ENCODE results near the gene PLEKHG2. TPM values are rescaled to one million over a fixed set of nuclear protein-coding genes. Genes with fewer than 3 reads are reported as not detected.

Gene PLEKHG2
- total and polyA plus RNA-seq, 9 of the 15 experiments (the other 6 are each of a cell fraction or from before 2014, with no cell fraction given): 0.98 to 45.7 (median 9.8) TPM

DNA sequence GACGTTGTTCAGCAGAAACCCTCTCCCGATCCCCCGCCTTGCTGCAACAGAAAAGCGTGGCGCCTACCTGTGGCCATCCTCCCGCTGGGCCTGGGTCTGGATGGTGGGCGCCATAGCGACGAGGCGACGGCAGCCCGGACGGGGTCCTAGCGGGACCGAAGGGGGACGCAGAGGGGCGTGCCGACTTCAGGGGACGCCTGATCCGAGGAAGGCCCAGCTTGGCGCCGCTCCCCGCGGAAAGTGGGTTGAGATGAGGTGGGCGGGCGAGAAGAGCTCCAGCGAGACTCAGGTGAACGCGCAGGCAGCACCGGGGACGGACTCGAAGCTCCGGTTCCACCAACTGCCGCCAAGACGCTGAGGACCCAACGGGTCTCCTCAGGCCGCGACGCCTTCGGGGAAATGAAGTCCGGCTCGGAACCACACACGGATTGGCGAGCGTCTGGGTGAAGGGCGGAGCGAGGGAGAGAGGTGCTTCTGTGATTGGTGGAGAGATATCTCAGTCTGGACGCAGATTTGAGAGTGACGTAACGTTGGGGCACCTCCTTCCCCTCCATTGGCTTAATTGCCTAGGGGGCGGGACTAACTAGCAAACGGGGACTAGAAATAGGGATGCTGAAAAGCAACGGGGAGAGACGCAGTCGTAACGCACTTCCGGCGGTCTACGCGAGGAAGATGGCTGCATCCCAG is 21.6 kb upstream of the PLEKHG2 start, which contains the start of the genes MED29 and PAF1 (continued):
- TF ChIP-seq RBFOX2 (IDR thresholded peaks at IDR 0.05; ENCODE audit: low read depth, low read length) (peak; percentile 96), IRF2 (CRISPR knock-in tag; IDR thresholded peaks at IDR 0.05) (no peak), NR2F6 (CRISPR knock-in tag; IDR thresholded peaks at IDR 0.05) (no peak), HNRNPL (IDR thresholded peaks at IDR 0.05; ENCODE audit: low read depth, low read length) (no peak), NFXL1 (CRISPR knock-in tag; IDR thresholded peaks at IDR 0.05) (no peak), ZEB2 (IDR thresholded peaks at IDR 0.05) (peak; percentile 93), PPARD (CRISPR knock-in tag; IDR thresholded peaks at IDR 0.05) (no peak), PTTG1 (tag; IDR thresholded peaks at IDR 0.05; ENCODE audit: low read depth) (no peak), ZZZ3 (IDR thresholded peaks at IDR 0.05) (no peak), NFYB (IDR thresholded peaks at IDR 0.05; ENCODE audit: extremely low read depth, insufficient read length) (peak; percentile 87), DDX20 (tag; IDR thresholded peaks at IDR 0.05; ENCODE audit: low read depth) (no peak), ZNF311 (CRISPR knock-in tag; IDR thresholded peaks at IDR 0.05) (0 out of 2 replicates have a peak, but pooled peaks have one; percentile 20), GATA2 (CRISPR knock-in tag; IDR thresholded peaks at IDR 0.05) (no peak), PRMT5 (CRISPR knock-in tag; IDR thresholded peaks at IDR 0.05) (no peak), SRSF1 (IDR thresholded peaks at IDR 0.05; ENCODE audit: low read depth, low read length) (no peak), BRCA1 (IDR thresholded peaks at IDR 0.05) (no peak), BRCA1 (CRISPR knock-in tag; IDR thresholded peaks at IDR 0.05) (no peak), ATF1 (CRISPR knock-in tag; IDR thresholded peaks at IDR 0.05) (peak; percentile 76), ATF1 (tag; IDR thresholded peaks at IDR 0.05) (peak; percentile 98), HSF4 (CRISPR knock-in tag; IDR thresholded peaks at IDR 0.05; ENCODE audit: borderline replicate concordance) (no peak)
- TF ChIP-seq, protein P1, sequence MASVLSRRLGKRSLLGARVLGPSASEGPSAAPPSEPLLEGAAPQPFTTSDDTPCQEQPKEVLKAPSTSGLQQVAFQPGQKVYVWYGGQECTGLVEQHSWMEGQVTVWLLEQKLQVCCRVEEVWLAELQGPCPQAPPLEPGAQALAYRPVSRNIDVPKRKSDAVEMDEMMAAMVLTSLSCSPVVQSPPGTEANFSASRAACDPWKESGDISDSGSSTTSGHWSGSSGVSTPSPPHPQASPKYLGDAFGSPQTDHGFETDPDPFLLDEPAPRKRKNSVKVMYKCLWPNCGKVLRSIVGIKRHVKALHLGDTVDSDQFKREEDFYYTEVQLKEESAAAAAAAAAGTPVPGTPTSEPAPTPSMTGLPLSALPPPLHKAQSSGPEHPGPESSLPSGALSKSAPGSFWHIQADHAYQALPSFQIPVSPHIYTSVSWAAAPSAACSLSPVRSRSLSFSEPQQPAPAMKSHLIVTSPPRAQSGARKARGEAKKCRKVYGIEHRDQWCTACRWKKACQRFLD (CRISPR knock-in tag; IDR thresholded peaks at IDR 0.05): no peak
- TF ChIP-seq, protein P2, sequence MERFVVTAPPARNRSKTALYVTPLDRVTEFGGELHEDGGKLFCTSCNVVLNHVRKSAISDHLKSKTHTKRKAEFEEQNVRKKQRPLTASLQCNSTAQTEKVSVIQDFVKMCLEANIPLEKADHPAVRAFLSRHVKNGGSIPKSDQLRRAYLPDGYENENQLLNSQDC (CRISPR knock-in tag; IDR thresholded peaks at IDR 0.05): no peak
- TF ChIP-seq, protein P3, sequence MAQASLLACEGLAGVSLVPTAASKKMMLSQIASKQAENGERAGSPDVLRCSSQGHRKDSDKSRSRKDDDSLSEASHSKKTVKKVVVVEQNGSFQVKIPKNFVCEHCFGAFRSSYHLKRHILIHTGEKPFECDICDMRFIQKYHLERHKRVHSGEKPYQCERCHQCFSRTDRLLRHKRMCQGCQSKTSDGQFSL (CRISPR knock-in tag; IDR thresholded peaks at IDR 0.05): no peak
- TF ChIP-seq, protein P3 (tag; IDR thresholded peaks at IDR 0.05): no peak
- TF ChIP-seq, protein P4, sequence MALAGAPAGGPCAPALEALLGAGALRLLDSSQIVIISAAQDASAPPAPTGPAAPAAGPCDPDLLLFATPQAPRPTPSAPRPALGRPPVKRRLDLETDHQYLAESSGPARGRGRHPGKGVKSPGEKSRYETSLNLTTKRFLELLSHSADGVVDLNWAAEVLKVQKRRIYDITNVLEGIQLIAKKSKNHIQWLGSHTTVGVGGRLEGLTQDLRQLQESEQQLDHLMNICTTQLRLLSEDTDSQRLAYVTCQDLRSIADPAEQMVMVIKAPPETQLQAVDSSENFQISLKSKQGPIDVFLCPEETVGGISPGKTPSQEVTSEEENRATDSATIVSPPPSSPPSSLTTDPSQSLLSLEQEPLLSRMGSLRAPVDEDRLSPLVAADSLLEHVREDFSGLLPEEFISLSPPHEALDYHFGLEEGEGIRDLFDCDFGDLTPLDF (CRISPR knock-in tag; IDR thresholded peaks at IDR 0.05): no peak
- TF ChIP-seq, protein P5, sequence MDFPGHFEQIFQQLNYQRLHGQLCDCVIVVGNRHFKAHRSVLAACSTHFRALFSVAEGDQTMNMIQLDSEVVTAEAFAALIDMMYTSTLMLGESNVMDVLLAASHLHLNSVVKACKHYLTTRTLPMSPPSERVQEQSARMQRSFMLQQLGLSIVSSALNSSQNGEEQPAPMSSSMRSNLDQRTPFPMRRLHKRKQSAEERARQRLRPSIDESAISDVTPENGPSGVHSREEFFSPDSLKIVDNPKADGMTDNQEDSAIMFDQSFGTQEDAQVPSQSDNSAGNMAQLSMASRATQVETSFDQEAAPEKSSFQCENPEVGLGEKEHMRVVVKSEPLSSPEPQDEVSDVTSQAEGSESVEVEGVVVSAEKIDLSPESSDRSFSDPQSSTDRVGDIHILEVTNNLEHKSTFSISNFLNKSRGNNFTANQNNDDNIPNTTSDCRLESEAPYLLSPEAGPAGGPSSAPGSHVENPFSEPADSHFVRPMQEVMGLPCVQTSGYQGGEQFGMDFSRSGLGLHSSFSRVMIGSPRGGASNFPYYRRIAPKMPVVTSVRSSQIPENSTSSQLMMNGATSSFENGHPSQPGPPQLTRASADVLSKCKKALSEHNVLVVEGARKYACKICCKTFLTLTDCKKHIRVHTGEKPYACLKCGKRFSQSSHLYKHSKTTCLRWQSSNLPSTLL (IDR thresholded peaks at IDR 0.05): no peak; the same call in 1 of the 2 replicates
